Ishikawa (cell line): Measurements from ENCODE around the gene TBC1D22A.

Experiments
- CEBPB ChIP-seq: IDR thresholded peaks from 2 replicates; pipeline ENCODE4 v1.6.1; 2012
- CREB1 ChIP-seq: IDR thresholded peaks from 2 replicates; pipeline ENCODE4 v1.6.1; 2012; ENCODE audit warnings: low read depth
- EGR1 ChIP-seq: IDR thresholded peaks from 2 replicates; pipeline ENCODE4 v1.6.1; 2012
- EP300 ChIP-seq: IDR thresholded peaks from 2 replicates; pipeline ENCODE4 v1.6.1; 2012; ENCODE audit warnings: borderline replicate concordance
- FOXM1 ChIP-seq: IDR thresholded peaks from 2 replicates; pipeline ENCODE4 v1.6.1; 2012; ENCODE audit warnings: low read depth, borderline replicate concordance
- MAX ChIP-seq: IDR thresholded peaks from 2 replicates; pipeline ENCODE4 v1.6.1; 2012
- NFIC ChIP-seq: IDR thresholded peaks from 2 replicates; pipeline ENCODE4 v1.6.1; 2012
- RAD21 ChIP-seq: IDR thresholded peaks from 2 replicates; pipeline ENCODE4 v1.6.1; 2012; ENCODE audit warnings: low read depth
- REST ChIP-seq: IDR thresholded peaks from 2 replicates; pipeline ENCODE4 v1.6.1; 2012; ENCODE audit warnings: low read depth, mild to moderate bottlenecking
- TAF1 ChIP-seq: IDR thresholded peaks from 2 replicates; pipeline ENCODE4 v1.6.1; 2012; ENCODE audit warnings: low read depth, mild to moderate bottlenecking
- TCF12 ChIP-seq: IDR thresholded peaks from 2 replicates; pipeline ENCODE4 v1.6.1; 2012; ENCODE audit warnings: low read depth
- TEAD4 ChIP-seq: IDR thresholded peaks from 2 replicates; pipeline ENCODE4 v1.6.1; 2012
- USF1 ChIP-seq: IDR thresholded peaks from 2 replicates; pipeline ENCODE4 v1.6.1; 2012
- YY1 ChIP-seq: IDR thresholded peaks from 2 replicates; pipeline ENCODE4 v1.6.1; 2012; ENCODE audit warnings: low read depth
- ZBTB7A ChIP-seq: IDR thresholded peaks from 2 replicates; pipeline ENCODE4 v1.6.1; 2012; ENCODE audit warnings: low read depth

Gene TBC1D22A

GRCh38 chr22:47046411-47047065, 284.1 kb downstream of the TBC1D22A start:
- no peak for TF ChIP-seq MAX
- no peak for TF ChIP-seq EGR1
- TF ChIP-seq RAD21 = no peak
- TF ChIP-seq EP300 = no peak
- no peak for TF ChIP-seq YY1
- no peak for TF ChIP-seq CEBPB
- no peak for TF ChIP-seq CREB1
- TF ChIP-seq ZBTB7A = no peak
- TF ChIP-seq TAF1 = no peak
- TF ChIP-seq USF1 = no peak
- no peak for TF ChIP-seq REST
- no peak for TF ChIP-seq TEAD4

- TF ChIP-seq CEBPB = no peak
- TF ChIP-seq CREB1 = no peak
- no peak for TF ChIP-seq YY1
- no peak for TF ChIP-seq FOXM1
- no peak for TF ChIP-seq EP300
- TF ChIP-seq EGR1 = no peak
- no peak for TF ChIP-seq TCF12
- no peak for TF ChIP-seq REST
- no peak for TF ChIP-seq NFIC
- TF ChIP-seq MAX = no peak
- no peak for TF ChIP-seq USF1
- no peak for TF ChIP-seq RAD21
- no peak for TF ChIP-seq ZBTB7A
- no peak for TF ChIP-seq TAF1
- TF ChIP-seq TEAD4 = no peak
Observed at GRCh38 chr22:47047321-47048122, 285.1 kb downstream of the TBC1D22A start.

GRCh38 chr22:47048123-47049077, 285.9 kb downstream of the TBC1D22A start:
- TF ChIP-seq FOXM1 (no peak), EP300 (no peak), USF1 (no peak), TEAD4 (no peak), MAX (no peak), NFIC (no peak), YY1 (no peak), REST (no peak), CREB1 (no peak), TCF12 (no peak), ZBTB7A (no peak), TAF1 (no peak), CEBPB (no peak), RAD21 (no peak), EGR1 (no peak)
